Stomach (tissue), 4 donors: ENCODE measurements around the gene CIAO3.

ENCODE experiments used
- EP300 ChIP-seq: sonication (generic); formaldehyde crosslinking; IDR thresholded peaks from one replicate; pipeline ENCODE4 v1.6.1; 2017; ENCODE audit warnings: antibody characterized with exemption
- POLR2A ChIP-seq, 4 donors: fragments of 450-650 bp; IDR thresholded peaks; one replicate each; pipeline ENCODE4 v1.6.1; 2016; ENCODE audit warnings: antibody characterized with exemption in 4 of 4, control low read depth in 2 of 4, mild to moderate bottlenecking in 1 of 4, moderate library complexity in 1 of 4
- TF ChIP-seq, protein P1 (sequence below), 7 experiments: fragments of 450-650 bp in 4 of 7; fragments of 200-600 bp in 3 of 7; sonication (generic) in 3 of 7; IDR thresholded peaks; one replicate each; pipeline ENCODE4 v1.5.1; 2016 to 2019; ENCODE audit warnings: antibody characterized with exemption in 7 of 7, control low read depth in 2 of 7, mild to moderate bottlenecking in 1 of 7

DNA sequence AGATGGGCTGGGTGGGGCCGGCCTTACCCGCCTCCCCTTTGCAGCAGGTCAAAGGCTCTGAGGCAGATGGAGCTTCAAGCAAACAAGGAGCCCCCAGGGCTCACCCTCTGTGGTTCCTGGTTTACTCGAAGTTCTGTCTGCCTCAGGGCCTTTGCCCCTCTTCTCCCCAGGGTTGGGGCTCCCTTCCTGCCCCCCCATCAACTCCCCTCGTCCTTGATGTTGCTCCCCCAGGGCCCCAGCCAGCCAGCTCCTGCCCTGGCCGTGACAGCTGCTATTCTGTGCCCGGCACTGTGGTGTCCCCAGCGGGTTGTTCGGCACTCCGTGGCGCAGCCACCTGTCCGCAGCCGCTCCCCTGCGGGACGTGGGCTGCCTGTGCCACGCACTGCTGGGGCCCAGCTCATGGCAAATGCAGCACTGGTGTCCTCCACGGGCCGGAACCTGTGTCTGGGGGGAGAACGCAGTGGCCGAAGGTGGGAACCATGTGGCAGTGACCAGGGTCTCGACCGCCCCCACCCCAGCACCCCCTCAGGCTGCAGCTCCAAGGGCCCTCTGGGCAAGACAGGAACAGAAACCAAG is 30.2 kb downstream of the CIAO3 start:
- TF ChIP-seq, protein P1, sequence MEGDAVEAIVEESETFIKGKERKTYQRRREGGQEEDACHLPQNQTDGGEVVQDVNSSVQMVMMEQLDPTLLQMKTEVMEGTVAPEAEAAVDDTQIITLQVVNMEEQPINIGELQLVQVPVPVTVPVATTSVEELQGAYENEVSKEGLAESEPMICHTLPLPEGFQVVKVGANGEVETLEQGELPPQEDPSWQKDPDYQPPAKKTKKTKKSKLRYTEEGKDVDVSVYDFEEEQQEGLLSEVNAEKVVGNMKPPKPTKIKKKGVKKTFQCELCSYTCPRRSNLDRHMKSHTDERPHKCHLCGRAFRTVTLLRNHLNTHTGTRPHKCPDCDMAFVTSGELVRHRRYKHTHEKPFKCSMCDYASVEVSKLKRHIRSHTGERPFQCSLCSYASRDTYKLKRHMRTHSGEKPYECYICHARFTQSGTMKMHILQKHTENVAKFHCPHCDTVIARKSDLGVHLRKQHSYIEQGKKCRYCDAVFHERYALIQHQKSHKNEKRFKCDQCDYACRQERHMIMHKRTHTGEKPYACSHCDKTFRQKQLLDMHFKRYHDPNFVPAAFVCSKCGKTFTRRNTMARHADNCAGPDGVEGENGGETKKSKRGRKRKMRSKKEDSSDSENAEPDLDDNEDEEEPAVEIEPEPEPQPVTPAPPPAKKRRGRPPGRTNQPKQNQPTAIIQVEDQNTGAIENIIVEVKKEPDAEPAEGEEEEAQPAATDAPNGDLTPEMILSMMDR (IDR thresholded peaks at IDR 0.05) = no peak
- TF ChIP-seq POLR2A (IDR thresholded peaks at IDR 0.05) (no peak), EP300 (no peak)
